Activated T-cell treated with anti-CD3 and anti-CD28 coated beads for 1 hour (primary cell): Measurements from ENCODE around the gene GEMIN4.
"Not testable (repeated sequence)": the region's sequence is repeated elsewhere in the genome, so short reads cannot be mapped to it uniquely, and the experiment has no call there.

Experiments
- DNase-seq: peaks from one replicate; pipeline ENCODE4 v3.0.0-alpha.2; 2020; ENCODE audit warnings: low read depth

Gene GEMIN4

DNA sequence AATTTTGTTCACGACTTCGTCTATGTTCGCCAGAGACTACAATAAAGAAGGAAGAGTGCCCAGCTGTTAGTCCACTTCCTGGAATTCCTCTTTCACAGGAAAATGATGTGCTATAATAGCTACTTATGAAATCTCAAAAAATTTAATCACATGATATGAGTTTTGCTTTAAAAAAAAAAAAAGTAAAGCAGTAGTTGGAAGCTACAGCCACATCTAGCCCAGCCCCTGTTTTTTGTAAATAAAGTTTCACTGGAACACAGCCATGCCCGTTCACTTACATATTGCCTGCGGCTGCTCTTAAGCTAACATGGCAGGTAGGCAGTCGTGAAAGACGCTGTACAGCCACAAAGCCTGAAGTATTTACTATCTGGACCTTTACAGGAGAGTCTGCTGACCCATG is 52.7 kb downstream of the GEMIN4 start:
- DNase-seq: no peak

DNA sequence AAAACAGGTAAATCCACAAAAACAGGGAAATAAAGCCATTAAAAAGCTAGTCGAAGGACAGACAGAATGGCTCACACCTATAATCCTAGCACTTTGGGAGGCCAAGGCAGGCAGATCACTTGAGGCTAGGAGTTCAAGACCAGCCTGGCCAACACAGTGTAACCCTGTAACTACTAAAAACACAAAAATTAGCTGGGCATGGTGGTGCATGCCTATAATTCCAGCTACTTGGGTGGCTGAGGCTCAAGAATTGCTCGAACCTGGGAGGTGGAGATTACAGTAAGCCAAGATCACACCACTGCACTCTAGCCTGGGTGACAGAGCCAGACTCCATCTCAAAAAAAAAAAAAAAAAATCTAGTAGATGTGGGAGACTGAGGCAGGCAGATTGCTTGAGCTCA is 54.0 kb downstream of the GEMIN4 start:
- DNase-seq: not testable (repeated sequence)

DNA sequence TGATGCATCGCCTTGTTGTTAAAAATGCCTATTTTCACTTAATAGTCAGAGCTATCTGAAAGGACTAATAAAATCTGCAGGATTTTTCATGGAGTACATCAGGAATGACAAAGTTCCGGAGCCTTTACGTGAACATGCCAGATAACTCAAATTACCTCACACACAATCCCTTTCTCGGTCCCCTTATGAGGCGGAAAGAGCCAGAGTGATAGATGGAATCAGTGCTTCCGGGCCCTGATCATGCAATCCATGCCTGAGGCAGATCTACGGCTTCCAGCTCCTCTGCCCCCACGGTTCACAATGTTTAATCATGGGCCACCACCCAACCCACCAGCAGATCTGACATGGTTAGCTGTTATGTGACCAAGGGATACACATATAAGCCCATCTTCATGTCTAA is 54.4 kb downstream of the GEMIN4 start:
- DNase-seq: no peak

DNA sequence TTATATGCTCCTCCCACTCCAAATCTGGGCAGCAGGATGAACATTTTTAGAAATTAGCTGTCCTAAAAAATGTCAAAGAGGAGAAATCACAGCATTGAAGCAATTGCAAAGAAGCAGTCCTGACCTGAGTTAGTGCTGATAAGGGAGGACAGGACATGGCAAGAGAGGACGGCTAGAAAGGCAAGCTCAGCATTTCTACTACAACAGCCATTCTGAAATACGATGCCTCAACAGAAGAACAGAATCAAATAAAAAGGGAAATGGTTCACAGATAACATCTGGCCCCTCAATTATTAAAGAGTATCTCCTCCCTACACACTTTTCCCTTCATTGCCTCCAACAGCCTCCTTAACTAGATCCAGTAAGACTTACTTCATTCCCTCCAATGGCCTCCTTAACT is 55.7 kb downstream of the GEMIN4 start:
- no peak for DNase-seq
